Testis (tissue), 3 donors: ENCODE measurements around the gene MARK4. TPM values are rescaled to one million over a fixed set of nuclear protein-coding genes. Genes with fewer than 3 reads are reported as not detected.

ENCODE experiments used
- DNase-seq: peaks from one replicate; pipeline ENCODE4 v3.0.0-alpha.2; 2019
- H3K27ac ChIP-seq, 2 donors: fragments of 200-600 bp; sonication (generic); one replicate each; pipeline ENCODE4 v1.5.1; 2019
- H3K27me3 ChIP-seq: fragments of 200-600 bp; sonication (generic); one replicate; pipeline ENCODE4 v1.5.1; 2019
- H3K36me3 ChIP-seq: fragments of 200-600 bp; sonication (generic); one replicate; pipeline ENCODE4 v1.5.1; 2017; ENCODE audit warnings: low read depth; ENCODE audit errors: missing control alignments
- H3K4me1 ChIP-seq: fragments of 200-600 bp; sonication (generic); one replicate; pipeline ENCODE4 v1.5.1; 2019
- H3K4me3 ChIP-seq, 2 donors: fragments of 200-600 bp; sonication (generic); one replicate each; pipeline ENCODE4 v1.5.1; 2017 to 2019
- H3K9me3 ChIP-seq: fragments of 200-600 bp; sonication (generic); one replicate; pipeline ENCODE4 v1.5.1; 2017
- POLR2A ChIP-seq: fragments of 450-650 bp; IDR thresholded peaks from one replicate; pipeline ENCODE4 v1.6.1; 2017; ENCODE audit warnings: antibody characterized with exemption, mild to moderate bottlenecking, moderate library complexity
- WGBS, 2 donors: methylation state at CpG; one replicate each; pipeline ENCODE4 v1.1.5; 2018; 5-methylcytosine and 5-hydroxymethylcytosine counted together
- intact Hi-C: fragments of 100-400 bp; cut with DNase I; formaldehyde crosslinking; loops from one replicate; pipeline ENCODE4 v1.15.1; 2023; ENCODE audit warnings: low total_unique reads
- polyA plus RNA-seq: library from polyadenylated mRNA; stranded (reverse); fragments of 350-450 nt; fragmentation: Illumina TruSeq; extraction: RNeasy Lipid Tissue Mini Kit (QIAGEN cat#74804); gene quantifications from one replicate; pipeline ENCODE4 v1.2.3, GENCODE V29; 2014; ENCODE audit warnings: low read depth, low replicate concordance; ENCODE audit not compliant: insufficient read depth
- total RNA-seq, 2 donors: library from RNA; depleted of rRNA; stranded (reverse); fragments of >200 nt; gene quantifications; one replicate each; pipeline ENCODE4 v1.2.3, GENCODE V29; 2016
- TF ChIP-seq, protein P1 (sequence below), 3 experiments: fragments of 450-650 bp in 2 of 3; fragments of 200-600 bp in 1 of 3; sonication (generic) in 1 of 3; IDR thresholded peaks; one replicate each; pipeline ENCODE4 v1.5.1; 2016 to 2019; ENCODE audit warnings: antibody characterized with exemption in 3 of 3, mild to moderate bottlenecking in 2 of 3, moderate library complexity in 1 of 3

MARK4 gene
- total and polyA plus RNA-seq, 3 donors from 2014 or later, result 114 to 200 (median 197) TPM

DNA sequence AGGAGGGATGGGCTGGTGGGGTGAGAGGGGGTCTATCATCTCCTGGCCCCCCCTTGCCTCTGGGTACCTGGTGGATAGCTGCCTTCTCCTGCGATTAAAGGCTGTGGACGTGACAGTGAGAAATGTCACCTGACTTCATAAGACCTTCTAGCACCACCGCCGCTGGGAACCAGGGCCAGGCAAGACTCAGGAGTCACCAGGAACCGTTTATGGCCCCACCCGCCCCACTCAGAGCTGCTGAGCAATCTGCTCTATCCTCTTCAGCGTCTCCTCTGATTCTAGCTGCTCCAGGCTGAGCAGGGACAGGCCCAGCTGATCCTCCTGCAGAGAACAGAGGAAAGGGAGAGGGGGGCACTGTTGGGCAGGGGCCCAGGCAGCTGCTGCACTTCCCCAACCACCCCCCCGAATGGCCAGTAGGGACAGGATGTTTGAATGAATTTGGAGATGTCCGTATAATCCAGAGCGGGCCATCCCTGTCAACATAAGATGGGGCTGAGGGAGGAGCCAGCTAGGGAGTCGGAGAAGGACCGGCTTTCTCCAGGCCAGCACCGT, 100.4 kb downstream of the MARK4 start:
- H3K36me3 ChIP-seq, result no peaks in the 10 kb centered on the region
- H3K27me3 ChIP-seq, result no peaks in the 10 kb centered on the region
- no peak overlapping the region for H3K27ac ChIP-seq
- no peaks in the 10 kb centered on the region for H3K4me1 ChIP-seq
- H3K4me3 ChIP-seq, result no peak overlapping the region
- intact Hi-C loops, result no loop called here
- no peak for DNase-seq
- no peaks in the 10 kb centered on the region for H3K9me3 ChIP-seq
- TF ChIP-seq POLR2A, result no peak
- TF ChIP-seq, protein P1, sequence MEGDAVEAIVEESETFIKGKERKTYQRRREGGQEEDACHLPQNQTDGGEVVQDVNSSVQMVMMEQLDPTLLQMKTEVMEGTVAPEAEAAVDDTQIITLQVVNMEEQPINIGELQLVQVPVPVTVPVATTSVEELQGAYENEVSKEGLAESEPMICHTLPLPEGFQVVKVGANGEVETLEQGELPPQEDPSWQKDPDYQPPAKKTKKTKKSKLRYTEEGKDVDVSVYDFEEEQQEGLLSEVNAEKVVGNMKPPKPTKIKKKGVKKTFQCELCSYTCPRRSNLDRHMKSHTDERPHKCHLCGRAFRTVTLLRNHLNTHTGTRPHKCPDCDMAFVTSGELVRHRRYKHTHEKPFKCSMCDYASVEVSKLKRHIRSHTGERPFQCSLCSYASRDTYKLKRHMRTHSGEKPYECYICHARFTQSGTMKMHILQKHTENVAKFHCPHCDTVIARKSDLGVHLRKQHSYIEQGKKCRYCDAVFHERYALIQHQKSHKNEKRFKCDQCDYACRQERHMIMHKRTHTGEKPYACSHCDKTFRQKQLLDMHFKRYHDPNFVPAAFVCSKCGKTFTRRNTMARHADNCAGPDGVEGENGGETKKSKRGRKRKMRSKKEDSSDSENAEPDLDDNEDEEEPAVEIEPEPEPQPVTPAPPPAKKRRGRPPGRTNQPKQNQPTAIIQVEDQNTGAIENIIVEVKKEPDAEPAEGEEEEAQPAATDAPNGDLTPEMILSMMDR (IDR thresholded peaks at IDR 0.05), result no peak
- 75 to 79% methylated on average over 11 to 13 of the region's 13 CpGs for WGBS, 2 donors

DNA sequence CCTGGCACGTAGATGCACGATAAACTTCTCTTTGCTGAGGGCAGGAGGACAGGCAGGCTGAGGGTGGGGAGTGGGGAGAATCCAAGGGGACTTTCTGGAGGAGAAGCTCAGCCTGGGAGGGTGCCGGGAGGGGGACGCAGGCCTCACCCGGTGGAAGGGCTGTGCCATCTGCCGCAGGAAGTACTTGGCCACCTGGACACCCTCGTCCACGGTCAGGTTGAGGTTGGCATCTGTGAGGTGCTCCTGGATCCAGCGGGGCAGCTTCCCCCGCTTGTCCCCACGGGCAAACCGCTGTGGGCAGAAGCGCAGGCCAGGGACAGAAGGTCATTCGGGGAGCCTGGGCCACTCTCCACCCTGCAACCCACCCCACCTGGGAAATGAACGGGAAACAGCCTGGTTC, 101.0 kb downstream of the MARK4 start:
- no peaks in the 10 kb centered on the region for H3K36me3 ChIP-seq
- intact Hi-C loops, result no loop called here
- WGBS, 2 donors, result 91 to 93% methylated on average over 4 to 15 of the region's 15 CpGs

DNA sequence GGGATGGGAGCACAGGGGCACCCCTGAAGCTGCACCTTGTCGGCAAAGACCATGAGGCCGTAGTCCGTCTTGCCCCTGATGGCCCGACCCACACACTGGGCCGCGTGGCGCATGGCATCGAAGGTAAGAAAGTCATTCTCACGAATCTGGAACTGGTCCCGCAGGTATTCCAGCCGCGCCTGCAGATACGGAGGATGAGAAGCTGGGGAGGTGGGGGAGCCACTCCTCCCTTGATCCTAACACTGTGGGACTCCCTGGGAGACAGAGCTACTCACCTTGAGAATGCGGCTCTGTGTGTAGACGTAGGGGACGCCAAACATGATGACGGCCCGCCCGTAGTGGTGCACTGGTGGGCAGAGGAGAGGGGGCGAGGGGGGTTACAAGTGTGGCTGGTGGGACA, 101.4 kb downstream of the MARK4 start:
- Histone ChIP-seq H3K27ac (no peak overlapping the region), H3K27me3 (no peaks in the 10 kb centered on the region), H3K9me3 (no peaks in the 10 kb centered on the region), H3K36me3 (no peaks in the 10 kb centered on the region), H3K4me3 (no peak overlapping the region), H3K4me1 (no peaks in the 10 kb centered on the region)
- no peak for DNase-seq
- 88 to 95% methylated on average over 20 of the region's 20 CpGs for WGBS, 2 donors
- intact Hi-C loops, result no loop called here
- TF ChIP-seq, protein P1 (IDR thresholded peaks at IDR 0.05), result no peak
- no peak for TF ChIP-seq POLR2A

More for the DNA sequence above, 101.0 kb downstream of the MARK4 start:
- Histone ChIP-seq H3K9me3 (no peaks in the 10 kb centered on the region), H3K4me3 (no peak overlapping the region), H3K27ac (no peak overlapping the region), H3K27me3 (no peaks in the 10 kb centered on the region), H3K4me1 (no peaks in the 10 kb centered on the region)
- no peak for DNase-seq
- TF ChIP-seq, protein P1 (IDR thresholded peaks at IDR 0.05), result no peak
- no peak for TF ChIP-seq POLR2A

DNA sequence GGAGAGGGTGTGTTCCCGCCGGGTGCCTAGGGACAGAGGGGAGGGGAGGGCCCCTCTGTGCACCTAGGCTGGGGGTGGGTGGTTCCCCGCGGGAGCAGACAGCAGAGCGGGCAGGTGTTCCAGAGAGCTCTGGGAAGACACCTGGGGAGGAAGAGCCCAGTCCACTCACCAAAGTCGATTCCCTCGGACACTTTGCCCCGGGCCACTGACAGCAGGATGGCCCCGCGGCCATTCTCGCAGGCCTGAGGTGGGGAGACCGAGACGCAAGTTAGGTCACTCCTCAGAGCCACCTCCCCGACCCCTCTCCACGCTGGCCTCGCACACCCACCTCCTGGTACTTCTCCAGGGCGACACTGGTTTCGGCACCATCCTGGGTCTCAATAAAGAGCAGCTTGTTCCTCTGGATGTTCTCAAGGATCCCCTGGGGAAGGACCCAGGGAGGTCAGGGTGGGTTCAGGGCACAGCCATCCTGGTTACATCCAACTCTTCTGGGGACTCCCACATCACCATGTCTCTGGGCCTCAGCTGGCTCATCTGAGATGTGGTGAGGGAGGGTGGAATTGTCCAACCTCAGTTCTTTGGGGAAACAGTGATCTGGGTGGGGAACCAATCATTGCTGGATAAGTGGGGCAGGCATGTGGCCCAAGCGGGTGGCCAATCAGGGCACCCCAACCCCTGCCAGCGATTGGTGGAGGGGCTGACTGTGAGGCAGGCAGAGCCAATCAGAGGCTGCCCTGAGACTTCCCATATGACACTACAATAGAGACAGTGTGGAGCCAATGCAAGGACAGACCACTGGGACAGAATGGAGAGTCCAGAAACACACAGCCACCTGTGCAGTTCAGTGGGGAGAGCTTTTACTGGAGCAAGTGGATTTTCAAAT, 102.1 kb downstream of the MARK4 start:
- Histone ChIP-seq H3K9me3 (no peaks in the 10 kb centered on the region), H3K4me1 (no peaks in the 10 kb centered on the region), H3K4me3 (no peak overlapping the region), H3K27me3 (no peaks in the 10 kb centered on the region), H3K36me3 (no peaks in the 10 kb centered on the region), H3K27ac (no peak overlapping the region)
- intact Hi-C loops, result no loop called here
- WGBS, 2 donors, result 88 to 90% methylated on average over 8 to 12 of the region's 20 CpGs
- no peak for DNase-seq
- no peak for TF ChIP-seq POLR2A
- TF ChIP-seq, protein P1 (IDR thresholded peaks at IDR 0.05), result no peak
